ENCODE data around the gene ATP5PF. TPM values are rescaled to one million over a fixed set of nuclear protein-coding genes. Genes with fewer than 3 reads are reported as not detected.

The ATP5PF gene
- total and polyA plus RNA-seq, 2 donors (not counting 1 experiment from before 2014, with no cell fraction given): 36.6 to 58.3 TPM

DNA sequence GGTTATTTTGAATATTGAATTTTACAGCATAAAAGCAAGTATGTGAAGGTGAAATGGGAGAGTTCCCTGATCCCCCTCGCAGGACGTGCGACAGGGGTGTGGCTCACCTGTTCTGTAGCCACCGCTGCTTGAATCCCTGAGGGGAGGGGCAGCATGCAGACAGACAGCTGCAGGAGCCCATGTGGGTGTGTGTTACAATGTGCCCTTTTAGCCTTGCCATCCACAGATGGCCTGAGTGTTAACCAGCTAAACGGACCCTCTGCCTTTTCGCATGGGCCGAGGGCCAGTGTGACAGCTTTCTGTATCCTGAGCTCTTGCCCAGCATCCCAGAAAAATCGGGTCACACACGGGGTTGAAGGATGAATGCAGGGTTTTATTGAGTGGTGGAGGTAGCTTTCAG, 52.3 kb downstream of the ATP5PF start:
- Histone ChIP-seq H3K9me3 (ENCODE audit: control extremely low read depth in 1 of 3, control insufficient read depth in 2 of 3, insufficient read depth in 1 of 3, low read length in 2 of 3) (no peaks in the 10 kb centered on the region), H3K4me1 (ENCODE audit: control insufficient read depth in 2 of 2, insufficient read depth in 2 of 2, low read length in 2 of 2) (no peaks in the 10 kb centered on the region), H2AFZ (ENCODE audit: insufficient read depth, low read depth, low read length, poor library complexity, severe bottlenecking) (no peak overlapping the region), H3K9ac (ENCODE audit: low read length) (no peak overlapping the region), H3K4me2 (replicated peaks; ENCODE audit: low read depth, low read length, poor library complexity, severe bottlenecking) (no peak overlapping the region), H4K20me1 (ENCODE audit: control insufficient read depth, insufficient read depth, low read length, poor library complexity, severe bottlenecking) (no peaks in the 10 kb centered on the region), H3K79me2 (ENCODE audit: control insufficient read depth, insufficient read depth, low read length) (no peaks in the 10 kb centered on the region), H3K36me3 (replicated peaks in 1 of 2; ENCODE audit: control extremely low read depth in 1 of 2, control insufficient read depth in 1 of 2, extremely low read depth in 1 of 2, insufficient read depth in 2 of 2, low read length in 1 of 2) (no peaks in the 10 kb centered on the region), H3K27ac (ENCODE audit: low read length in 2 of 2) (no peak overlapping the region), H3K4me3 (ENCODE audit: control extremely low read depth in 1 of 5, extremely low read depth in 1 of 5, insufficient read depth in 1 of 5, low read depth in 2 of 5, low read length in 4 of 5) (no peak overlapping the region), H3K27me3 (replicated peaks in 1 of 4; ENCODE audit: control extremely low read depth in 1 of 4, control insufficient read depth in 3 of 4, insufficient read depth in 4 of 4, low read length in 3 of 4) (no peaks in the 10 kb centered on the region)
- DNase-seq (no peak), ATAC-seq (ENCODE audit: low read depth) (no peak)
- H3K4me3 Mint-ChIP-seq: no peak overlapping the region
- CTCF ChIA-PET: no interaction called here
- TF ChIP-seq, protein P1, sequence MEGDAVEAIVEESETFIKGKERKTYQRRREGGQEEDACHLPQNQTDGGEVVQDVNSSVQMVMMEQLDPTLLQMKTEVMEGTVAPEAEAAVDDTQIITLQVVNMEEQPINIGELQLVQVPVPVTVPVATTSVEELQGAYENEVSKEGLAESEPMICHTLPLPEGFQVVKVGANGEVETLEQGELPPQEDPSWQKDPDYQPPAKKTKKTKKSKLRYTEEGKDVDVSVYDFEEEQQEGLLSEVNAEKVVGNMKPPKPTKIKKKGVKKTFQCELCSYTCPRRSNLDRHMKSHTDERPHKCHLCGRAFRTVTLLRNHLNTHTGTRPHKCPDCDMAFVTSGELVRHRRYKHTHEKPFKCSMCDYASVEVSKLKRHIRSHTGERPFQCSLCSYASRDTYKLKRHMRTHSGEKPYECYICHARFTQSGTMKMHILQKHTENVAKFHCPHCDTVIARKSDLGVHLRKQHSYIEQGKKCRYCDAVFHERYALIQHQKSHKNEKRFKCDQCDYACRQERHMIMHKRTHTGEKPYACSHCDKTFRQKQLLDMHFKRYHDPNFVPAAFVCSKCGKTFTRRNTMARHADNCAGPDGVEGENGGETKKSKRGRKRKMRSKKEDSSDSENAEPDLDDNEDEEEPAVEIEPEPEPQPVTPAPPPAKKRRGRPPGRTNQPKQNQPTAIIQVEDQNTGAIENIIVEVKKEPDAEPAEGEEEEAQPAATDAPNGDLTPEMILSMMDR (IDR thresholded peaks at IDR 0.05): no peak
- POLR2A ChIA-PET: no interaction called here
- no peaks in the 10 kb centered on the region for H3K4me1 Mint-ChIP-seq
- H3K9me3 Mint-ChIP-seq (ENCODE audit: insufficient read depth): no peaks in the 10 kb centered on the region
- H3K27ac Mint-ChIP-seq: no peak overlapping the region
- WGBS (ENCODE audit: insufficient coverage): 98% methylated on average over 9 of the region's 9 CpGs
- intact Hi-C loops (cut with micrococcal nuclease): no loop called here
- no peaks in the 10 kb centered on the region for H3K27me3 Mint-ChIP-seq

- Histone ChIP-seq H3K9ac (ENCODE audit: low read length) (no peak overlapping the region), H3K36me3 (replicated peaks in 1 of 2; ENCODE audit: control extremely low read depth in 1 of 2, control insufficient read depth in 1 of 2, extremely low read depth in 1 of 2, insufficient read depth in 2 of 2, low read length in 1 of 2) (no peaks in the 10 kb centered on the region), H4K20me1 (ENCODE audit: control insufficient read depth, insufficient read depth, low read length, poor library complexity, severe bottlenecking) (no peaks in the 10 kb centered on the region), H3K9me3 (ENCODE audit: control extremely low read depth in 1 of 3, control insufficient read depth in 2 of 3, insufficient read depth in 1 of 3, low read length in 2 of 3) (peaks cover 0 to 1% (median 0%) of the 10 kb centered on the region in 3 donors), H3K4me3 (ENCODE audit: control extremely low read depth in 1 of 5, extremely low read depth in 1 of 5, insufficient read depth in 1 of 5, low read depth in 2 of 5, low read length in 4 of 5) (no peak overlapping the region), H3K79me2 (ENCODE audit: control insufficient read depth, insufficient read depth, low read length) (no peaks in the 10 kb centered on the region), H2AFZ (ENCODE audit: insufficient read depth, low read depth, low read length, poor library complexity, severe bottlenecking) (no peak overlapping the region), H3K27ac (ENCODE audit: low read length in 2 of 2) (no peak overlapping the region), H3K4me1 (ENCODE audit: control insufficient read depth in 2 of 2, insufficient read depth in 2 of 2, low read length in 2 of 2) (no peaks in the 10 kb centered on the region), H3K4me2 (replicated peaks; ENCODE audit: low read depth, low read length, poor library complexity, severe bottlenecking) (no peak overlapping the region), H3K27me3 (replicated peaks in 1 of 4; ENCODE audit: control extremely low read depth in 1 of 4, control insufficient read depth in 3 of 4, insufficient read depth in 4 of 4, low read length in 3 of 4) (no peaks in the 10 kb centered on the region)
- H3K9me3 Mint-ChIP-seq (ENCODE audit: insufficient read depth): no peaks in the 10 kb centered on the region
- CTCF ChIA-PET: no interaction called here
- no peaks in the 10 kb centered on the region for H3K4me1 Mint-ChIP-seq
- no peak for DNase-seq
- no peak overlapping the region for H3K4me3 Mint-ChIP-seq
- TF ChIP-seq EZH2 (IDR thresholded peaks at IDR 0.05; ENCODE audit: borderline replicate concordance, insufficient read depth, low read depth, low read length, poor library complexity, severe bottlenecking): no peak
- TF ChIP-seq, protein P1 (IDR thresholded peaks at IDR 0.05): no peak
- intact Hi-C loops (cut with micrococcal nuclease): no loop called here
- no peak overlapping the region for H3K27ac Mint-ChIP-seq
- POLR2A ChIA-PET: no interaction called here
- no peaks in the 10 kb centered on the region for H3K27me3 Mint-ChIP-seq
- no peak for ATAC-seq (ENCODE audit: low read depth)
These were observed 58.3 kb downstream of the ATP5PF start for GRCh38 chr21:25676451-25676850.

Other genes with a start within 250 kb of the ATP5PF start
- 18.1 and 19.7 TPM in 2 replicates for gene MRPL39, start 127.4 kb downstream of the ATP5PF start, total RNA-seq
- gene MRPL39, start 127.4 kb downstream of the ATP5PF start, polyA plus RNA-seq: 10.1 TPM in 2 replicates
- gene JAM2, start 95.6 kb downstream of the ATP5PF start, total RNA-seq: 0.94 and 1.3 TPM in 2 replicates
- gene JAM2, start 95.6 kb downstream of the ATP5PF start, polyA plus RNA-seq: 1.5 and 17.3 TPM in 2 replicates
- gene GABPA, start 68 bp upstream of the ATP5PF start, total RNA-seq: 29.7 and 32.9 TPM in 2 replicates
- 10.3 and 13.3 TPM in 2 replicates for gene GABPA, start 68 bp upstream of the ATP5PF start, polyA plus RNA-seq